ENCODE data around the gene FCGR2B.
"Not testable (repeated sequence)": the region's sequence is repeated elsewhere in the genome, so short reads cannot be mapped to it uniquely, and the experiment has no call there.

The FCGR2B gene

DNA sequence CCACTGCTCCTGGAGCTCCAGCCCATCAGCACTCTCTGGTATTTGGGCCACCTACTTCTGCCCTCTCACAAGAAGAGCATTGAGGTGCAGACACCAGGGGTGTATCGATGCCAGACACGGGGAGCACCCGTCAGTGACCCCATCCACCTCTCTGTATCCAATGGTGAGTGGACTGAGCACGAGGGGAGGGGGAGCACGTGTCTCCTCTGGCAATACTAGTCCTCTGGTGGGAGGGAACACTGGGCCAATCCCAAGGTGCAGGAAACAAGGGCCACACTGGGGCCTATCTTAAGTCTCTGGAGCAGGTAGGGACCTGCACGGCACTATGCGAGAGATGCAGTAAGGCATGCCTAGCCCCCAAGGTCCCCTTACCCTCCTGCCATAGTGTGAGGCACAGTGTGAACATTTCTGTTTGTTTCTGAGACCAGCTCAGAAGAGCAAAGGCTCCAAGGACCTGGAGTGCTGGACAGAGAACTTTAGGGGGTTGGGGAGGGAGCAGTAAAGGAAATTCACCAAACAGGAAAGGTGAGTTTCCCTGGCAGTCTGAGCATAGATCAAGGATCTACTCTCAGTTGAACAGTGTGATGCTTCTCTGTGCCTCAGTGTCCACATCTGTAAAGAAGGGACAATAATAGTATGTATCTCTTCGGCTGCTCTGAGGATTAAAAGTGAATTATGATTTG, 60.7 kb downstream of the FCGR2B start:
- Histone ChIP-seq H3K27me3 (ENCODE audit: insufficient read depth, poor library complexity, severe bottlenecking) (no peaks in the 10 kb centered on the region), H3K4me3 (replicated peaks; ENCODE audit: insufficient read depth, low read length) (no peak overlapping the region), H3K27ac (replicated peaks) (no peak overlapping the region)
- DNase-seq (ENCODE audit: low read depth in 1 of 2, low spot score in 1 of 2), result no peak
- TF ChIP-seq REST (IDR thresholded peaks at IDR 0.05; ENCODE audit: insufficient replicate concordance, low read depth) (peak; percentile 62), SPI1 (IDR thresholded peaks at IDR 0.05; ENCODE audit: borderline replicate concordance, low read depth) (no peak)

- H3K4me3 ChIP-seq (replicated peaks; ENCODE audit: insufficient read depth, low read length), result peak overlapping the region; percentile 61
- not testable (repeated sequence) for H3K27ac ChIP-seq (replicated peaks); DNase-seq (ENCODE audit: low read depth in 1 of 2, low spot score in 1 of 2); H3K27me3 ChIP-seq (ENCODE audit: insufficient read depth, poor library complexity, severe bottlenecking)
Measured at GRCh38 chr1:161725258-161725907, 62.4 kb downstream of the FCGR2B start.

- DNase-seq (ENCODE audit: low read depth in 1 of 2, low spot score in 1 of 2), result peak in 1 of 2 experiments; percentile 47
- Histone ChIP-seq H3K27ac (replicated peaks) (peak overlapping the region; percentile 72), H3K4me3 (replicated peaks; ENCODE audit: insufficient read depth, low read length) (peak overlapping the region; percentile 61), H3K27me3 (ENCODE audit: insufficient read depth, poor library complexity, severe bottlenecking) (no peaks in the 10 kb centered on the region)
- TF ChIP-seq, protein P1, sequence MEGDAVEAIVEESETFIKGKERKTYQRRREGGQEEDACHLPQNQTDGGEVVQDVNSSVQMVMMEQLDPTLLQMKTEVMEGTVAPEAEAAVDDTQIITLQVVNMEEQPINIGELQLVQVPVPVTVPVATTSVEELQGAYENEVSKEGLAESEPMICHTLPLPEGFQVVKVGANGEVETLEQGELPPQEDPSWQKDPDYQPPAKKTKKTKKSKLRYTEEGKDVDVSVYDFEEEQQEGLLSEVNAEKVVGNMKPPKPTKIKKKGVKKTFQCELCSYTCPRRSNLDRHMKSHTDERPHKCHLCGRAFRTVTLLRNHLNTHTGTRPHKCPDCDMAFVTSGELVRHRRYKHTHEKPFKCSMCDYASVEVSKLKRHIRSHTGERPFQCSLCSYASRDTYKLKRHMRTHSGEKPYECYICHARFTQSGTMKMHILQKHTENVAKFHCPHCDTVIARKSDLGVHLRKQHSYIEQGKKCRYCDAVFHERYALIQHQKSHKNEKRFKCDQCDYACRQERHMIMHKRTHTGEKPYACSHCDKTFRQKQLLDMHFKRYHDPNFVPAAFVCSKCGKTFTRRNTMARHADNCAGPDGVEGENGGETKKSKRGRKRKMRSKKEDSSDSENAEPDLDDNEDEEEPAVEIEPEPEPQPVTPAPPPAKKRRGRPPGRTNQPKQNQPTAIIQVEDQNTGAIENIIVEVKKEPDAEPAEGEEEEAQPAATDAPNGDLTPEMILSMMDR (IDR thresholded peaks at IDR 0.05; ENCODE audit: insufficient read depth, low read length), result no peak
- no peak for TF ChIP-seq POLR2AphosphoS5 (IDR thresholded peaks at IDR 0.05; ENCODE audit: low read depth)
- no peak for TF ChIP-seq GABPA (IDR thresholded peaks at IDR 0.05; ENCODE audit: low read depth)
- no peak for TF ChIP-seq SPI1 (IDR thresholded peaks at IDR 0.05; ENCODE audit: borderline replicate concordance, low read depth)
- no peak for TF ChIP-seq REST (IDR thresholded peaks at IDR 0.05; ENCODE audit: insufficient replicate concordance, low read depth)
Measured at GRCh38 chr1:161725908-161726472, 63.0 kb downstream of the FCGR2B start.

GRCh38 chr1:161726473-161727255, 63.7 kb downstream of the FCGR2B start:
- no peaks in the 10 kb centered on the region for H3K27me3 ChIP-seq (ENCODE audit: insufficient read depth, poor library complexity, severe bottlenecking)
- H3K27ac ChIP-seq (replicated peaks), result peak overlapping the region; percentile 72
- TF ChIP-seq REST (IDR thresholded peaks at IDR 0.05; ENCODE audit: insufficient replicate concordance, low read depth), result peak; percentile 79
- TF ChIP-seq, protein P1 (IDR thresholded peaks at IDR 0.05; ENCODE audit: insufficient read depth, low read length), result no peak
- TF ChIP-seq SPI1 (IDR thresholded peaks at IDR 0.05; ENCODE audit: borderline replicate concordance, low read depth), result no peak
- peak; percentile 77 for TF ChIP-seq POLR2AphosphoS5 (IDR thresholded peaks at IDR 0.05; ENCODE audit: low read depth)
- peak; percentile 66 to 80 for DNase-seq (ENCODE audit: low read depth in 1 of 2, low spot score in 1 of 2)
- peak overlapping the region; percentile 61 for H3K4me3 ChIP-seq (replicated peaks; ENCODE audit: insufficient read depth, low read length)
